ENCODE measurements around the gene ZC3H4. TPM values are rescaled to one million over a fixed set of nuclear protein-coding genes. Genes with fewer than 3 reads are reported as not detected.

Gene ZC3H4
- total RNA-seq, 4 donors from 2014 or later, result 13.1 to 20.9 (median 18.0) TPM

DNA sequence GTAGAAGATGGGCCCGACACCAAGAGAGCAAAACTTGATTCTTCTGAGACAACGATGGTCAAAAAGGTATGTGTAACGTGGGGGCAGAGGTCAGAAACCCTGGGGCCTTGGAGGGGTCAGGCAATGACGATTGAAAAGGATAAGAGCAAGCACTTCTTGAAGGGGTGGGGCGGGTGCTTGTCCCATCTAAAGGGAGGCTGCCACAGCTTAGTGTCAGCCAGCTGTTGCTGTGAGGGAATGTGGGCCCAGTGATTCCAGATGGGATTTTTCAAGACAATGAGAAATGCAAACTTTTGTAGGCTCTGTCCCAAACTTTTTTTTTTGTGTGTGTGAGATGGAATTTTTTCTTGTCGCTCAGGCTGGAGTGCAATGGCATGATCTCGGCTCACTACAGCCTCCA, 41.6 kb upstream of the ZC3H4 start:
- TF ChIP-seq, protein P1, sequence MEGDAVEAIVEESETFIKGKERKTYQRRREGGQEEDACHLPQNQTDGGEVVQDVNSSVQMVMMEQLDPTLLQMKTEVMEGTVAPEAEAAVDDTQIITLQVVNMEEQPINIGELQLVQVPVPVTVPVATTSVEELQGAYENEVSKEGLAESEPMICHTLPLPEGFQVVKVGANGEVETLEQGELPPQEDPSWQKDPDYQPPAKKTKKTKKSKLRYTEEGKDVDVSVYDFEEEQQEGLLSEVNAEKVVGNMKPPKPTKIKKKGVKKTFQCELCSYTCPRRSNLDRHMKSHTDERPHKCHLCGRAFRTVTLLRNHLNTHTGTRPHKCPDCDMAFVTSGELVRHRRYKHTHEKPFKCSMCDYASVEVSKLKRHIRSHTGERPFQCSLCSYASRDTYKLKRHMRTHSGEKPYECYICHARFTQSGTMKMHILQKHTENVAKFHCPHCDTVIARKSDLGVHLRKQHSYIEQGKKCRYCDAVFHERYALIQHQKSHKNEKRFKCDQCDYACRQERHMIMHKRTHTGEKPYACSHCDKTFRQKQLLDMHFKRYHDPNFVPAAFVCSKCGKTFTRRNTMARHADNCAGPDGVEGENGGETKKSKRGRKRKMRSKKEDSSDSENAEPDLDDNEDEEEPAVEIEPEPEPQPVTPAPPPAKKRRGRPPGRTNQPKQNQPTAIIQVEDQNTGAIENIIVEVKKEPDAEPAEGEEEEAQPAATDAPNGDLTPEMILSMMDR (IDR thresholded peaks at IDR 0.05), result no peak
- no peak for DNase-seq (ENCODE audit: low spot score)
- ATAC-seq (ENCODE audit: low FRiP score), result no peak

DNA sequence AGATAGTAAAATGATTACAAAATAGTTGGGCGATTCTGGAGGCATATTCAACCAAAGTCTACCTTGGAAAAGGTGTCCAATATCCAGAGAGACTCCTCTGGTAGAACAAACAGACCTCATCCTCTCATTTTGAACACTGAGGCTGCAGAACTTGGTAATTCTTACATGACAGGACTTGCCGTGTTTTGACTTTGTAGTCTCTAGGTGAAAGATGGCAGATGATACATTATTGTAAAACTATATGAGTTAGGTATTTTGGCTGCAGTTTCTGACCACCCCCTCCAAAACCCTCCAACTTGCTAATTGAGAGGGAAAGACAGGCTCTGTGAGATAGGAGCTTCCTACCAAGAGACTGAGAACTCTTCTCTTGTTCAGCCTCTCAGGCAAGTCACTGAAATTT, 39.7 kb upstream of the ZC3H4 start:
- DNase-seq (ENCODE audit: low spot score), result no peak
- TF ChIP-seq, protein P1 (IDR thresholded peaks at IDR 0.05), result no peak
- no peak for ATAC-seq (ENCODE audit: low FRiP score)

DNA sequence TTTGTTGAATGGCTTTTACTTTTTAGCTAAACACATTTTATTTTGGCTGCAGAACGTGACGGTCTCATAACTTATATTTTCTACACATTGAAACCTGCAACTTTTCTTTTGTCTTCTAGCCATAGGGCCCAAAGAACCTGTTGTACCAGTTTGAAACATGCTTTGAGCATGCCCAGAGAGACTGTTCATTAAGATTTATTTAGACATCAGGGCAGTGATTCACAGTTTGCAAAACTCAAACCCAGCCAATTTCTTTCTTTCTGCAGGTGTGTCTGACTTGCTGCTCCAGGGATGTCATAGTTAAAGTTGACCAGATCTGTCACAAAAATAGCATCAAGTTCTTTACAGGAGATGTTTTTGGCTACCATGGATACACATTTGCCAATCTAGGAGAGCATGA, 39.1 kb upstream of the ZC3H4 start:
- DNase-seq (ENCODE audit: low spot score) (no peak), ATAC-seq (ENCODE audit: low FRiP score) (no peak)
- TF ChIP-seq, protein P1 (IDR thresholded peaks at IDR 0.05), result no peak

DNA sequence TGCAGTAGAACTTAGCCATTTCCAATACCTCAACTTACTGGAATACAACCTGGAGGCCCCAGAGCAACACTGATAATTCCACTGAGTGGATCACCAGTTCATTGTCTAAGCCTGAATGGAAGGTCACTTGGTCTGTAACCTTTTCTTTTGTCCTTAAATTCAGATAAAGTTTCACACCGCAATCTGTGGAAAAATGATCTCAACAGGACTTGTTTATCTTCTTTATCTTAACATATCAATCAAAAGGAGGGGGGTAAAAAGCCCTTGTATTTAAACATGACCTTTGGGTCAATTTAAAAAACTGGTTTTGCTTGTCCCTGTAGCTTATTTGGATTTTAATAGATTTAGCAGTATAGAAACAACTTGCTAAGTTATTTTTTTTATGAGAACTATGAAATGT, 38.6 kb upstream of the ZC3H4 start:
- no peak for ATAC-seq (ENCODE audit: low FRiP score)
- DNase-seq (ENCODE audit: low spot score), result no peak
- TF ChIP-seq, protein P1 (IDR thresholded peaks at IDR 0.05), result no peak

DNA sequence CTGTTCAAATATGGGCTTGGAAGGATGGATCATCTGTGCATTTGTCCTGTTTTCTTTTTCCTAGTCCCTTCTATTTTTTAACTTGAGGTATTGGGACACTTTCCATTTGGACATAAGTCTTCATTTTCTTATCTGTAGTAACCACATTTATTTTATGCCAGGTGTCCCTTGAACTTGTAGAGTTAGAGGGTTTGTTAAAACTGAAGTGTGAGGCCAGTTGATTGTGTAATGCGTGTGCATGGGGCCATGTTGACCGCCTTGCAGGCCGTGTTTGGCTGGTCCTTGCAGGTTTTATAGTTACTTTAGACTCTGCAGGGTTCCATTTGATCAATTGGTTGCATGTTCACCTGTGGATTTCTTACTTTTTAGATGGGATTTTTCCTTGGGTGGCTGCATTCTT, 38.1 kb upstream of the ZC3H4 start:
- TF ChIP-seq, protein P1 (IDR thresholded peaks at IDR 0.05), result no peak
- ATAC-seq (ENCODE audit: low FRiP score), result no peak
- no peak for DNase-seq (ENCODE audit: low spot score)

DNA sequence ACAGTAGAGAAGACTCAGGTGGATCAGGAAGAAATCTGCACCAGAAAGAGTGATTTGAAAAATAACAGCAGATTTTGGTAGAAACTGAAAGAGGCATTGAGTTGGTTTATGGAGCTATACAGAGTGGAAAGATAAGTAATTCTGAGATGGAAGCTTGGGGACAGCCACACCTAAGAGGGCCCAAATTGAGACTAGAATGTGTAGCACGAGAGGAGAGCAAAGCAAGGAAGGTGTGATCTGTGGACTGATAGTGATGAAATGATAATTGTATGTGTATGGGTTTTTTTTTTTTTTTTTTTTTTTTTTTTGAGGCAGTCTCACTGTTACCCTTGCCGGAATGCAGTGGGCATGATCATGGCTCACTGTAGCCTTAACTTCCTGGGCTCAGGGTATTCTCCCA, 33.3 kb upstream of the ZC3H4 start:
- TF ChIP-seq, protein P1 (IDR thresholded peaks at IDR 0.05), result no peak
- no peak for ATAC-seq (ENCODE audit: low FRiP score)
- no peak for DNase-seq (ENCODE audit: low spot score)

DNA sequence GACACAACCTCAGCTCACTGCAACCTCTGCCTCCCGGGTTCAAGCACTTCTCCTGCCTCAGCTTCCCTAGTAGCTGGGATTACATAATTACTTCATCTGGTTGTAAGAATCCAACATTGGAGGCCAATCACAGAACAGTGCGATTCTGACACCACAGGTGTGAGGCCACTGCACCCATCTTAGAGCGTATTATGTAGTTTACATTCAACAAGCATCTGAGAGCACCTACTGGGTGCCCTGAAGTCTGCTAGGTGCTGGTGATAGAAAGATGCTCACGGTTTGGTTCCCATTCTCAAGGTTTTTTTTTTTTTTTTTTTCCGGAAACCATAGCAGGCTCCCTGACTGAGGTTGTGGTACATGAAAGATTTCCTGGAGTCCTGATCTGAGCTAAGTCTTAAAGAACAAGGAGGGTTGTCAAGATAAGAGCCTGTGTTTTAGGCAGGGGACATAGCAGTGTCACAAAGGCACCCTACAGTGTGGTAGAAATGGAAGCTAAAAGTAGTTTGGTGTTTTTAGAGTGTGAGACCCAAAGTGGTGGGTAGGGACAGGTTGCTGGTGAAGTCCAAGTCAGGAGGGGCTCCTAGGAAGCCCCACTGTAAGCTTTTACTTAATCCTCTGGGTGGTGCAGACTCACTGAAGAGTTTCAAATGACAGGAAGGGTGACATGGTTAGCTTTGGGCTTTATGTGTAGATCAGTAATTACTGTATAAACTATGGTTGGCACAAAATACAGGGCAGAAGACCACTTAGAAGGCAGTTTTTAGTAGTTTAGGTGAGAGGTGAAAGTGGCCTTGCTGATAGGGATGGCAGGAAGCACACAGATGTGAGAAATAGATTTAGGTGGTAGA, 32.3 kb upstream of the ZC3H4 start:
- TF ChIP-seq, protein P1 (IDR thresholded peaks at IDR 0.05), result no peak
- DNase-seq (ENCODE audit: low spot score), result no peak
- ATAC-seq (ENCODE audit: low FRiP score), result no peak

All from omental fat pad (tissue), 4 donors.